Erythroblast (primary cell): ENCODE data around the gene PODXL.

Experiments used
- GATA1 ChIP-seq: IDR thresholded peaks from 2 replicates; pipeline ENCODE4 v1.6.1; 2011; ENCODE audit warnings: low read depth, mild to moderate bottlenecking, control low read depth, low read length, moderate library complexity
- POLR2A ChIP-seq: IDR thresholded peaks from 2 replicates; pipeline ENCODE4 v1.6.1; 2011; ENCODE audit warnings: mild to moderate bottlenecking, low read length

DNA sequence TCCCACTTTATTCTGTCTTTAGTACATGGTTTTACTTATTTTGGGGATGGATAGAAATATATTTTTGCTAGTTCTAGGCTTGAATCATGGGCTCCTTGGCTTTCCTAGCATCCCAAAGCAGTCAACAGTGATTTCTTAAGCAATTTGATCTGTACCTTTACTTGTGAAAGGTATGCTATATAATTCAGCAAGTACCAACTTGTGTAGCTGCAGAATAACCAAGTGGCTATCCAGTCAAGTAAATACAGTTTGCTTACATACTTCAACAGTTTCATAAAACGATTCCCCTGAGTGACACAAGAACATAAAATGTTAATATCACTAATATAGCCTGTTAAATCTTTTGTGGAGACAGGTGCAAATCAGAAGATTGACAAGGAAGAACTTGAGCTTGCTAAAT is 67.2 kb downstream of the PODXL start:
- TF ChIP-seq POLR2A (no peak), GATA1 (no peak)
